Mesothelial cell of epicardium (in vitro differentiated cells): Measurements from ENCODE around the gene TDRKH. TPM values are rescaled to one million over a fixed set of nuclear protein-coding genes. Genes with fewer than 3 reads are reported as not detected.
A peak's percentile ranks its signal among the peaks of the same experiment; 100 is the strongest.

Experiments
- DNase-seq, 2 experiments: peaks; one replicate each; pipeline ENCODE4 v3.0.0; 2021; ENCODE audit warnings: low spot score in 2 of 2; ENCODE audit not compliant: unreplicated experiment in 2 of 2
- H3K27ac Mint-ChIP-seq: 2 replicates; pipeline ENCODE4 v1.8.0; 2021; ENCODE audit warnings: mixed read lengths
- H3K27me3 Mint-ChIP-seq: 2 replicates; pipeline ENCODE4 v1.8.0; 2021; ENCODE audit warnings: low read depth, mixed read lengths
- H3K36me3 Mint-ChIP-seq: 2 replicates; pipeline ENCODE4 v1.8.0; 2021; ENCODE audit warnings: mixed read lengths
- H3K4me1 Mint-ChIP-seq: 2 replicates; pipeline ENCODE4 v1.8.0; 2021; ENCODE audit warnings: mixed read lengths
- H3K4me3 Mint-ChIP-seq: 2 replicates; pipeline ENCODE4 v1.8.0; 2021; ENCODE audit warnings: mild to moderate bottlenecking, moderate library complexity, mixed read lengths
- H3K9me3 Mint-ChIP-seq: 2 replicates; pipeline ENCODE4 v1.8.0; 2021; ENCODE audit warnings: mixed read lengths
- CTCF ChIP-seq: fragments of 200-600 bp; sonication (generic); IDR thresholded peaks from one replicate; pipeline ENCODE4 v1.5.0; 2021; ENCODE audit warnings: antibody characterized with exemption; ENCODE audit not compliant: unreplicated experiment
- total RNA-seq: library from RNA; stranded (reverse); gene quantifications from 3 replicates; pipeline ENCODE4 v1.2.1, GENCODE V29; 2021

TDRKH gene
- total RNA-seq, 1 donor from 2014 or later, result 9.9 TPM

GRCh38 chr1:151828921-151829320 lies 38.6 kb upstream of the TDRKH start:
- Mint-ChIP-seq H3K36me3 (no peaks in the 10 kb centered on the region), H3K4me1 (peaks cover 10% of the 10 kb centered on the region), H3K9me3 (no peaks in the 10 kb centered on the region), H3K27ac (peak overlapping the region; percentile 70), H3K4me3 (no peak overlapping the region), H3K27me3 (peaks cover 3% of the 10 kb centered on the region)
- TF ChIP-seq CTCF, result no peak
- peak; percentile 51 to 55 for DNase-seq

DNA sequence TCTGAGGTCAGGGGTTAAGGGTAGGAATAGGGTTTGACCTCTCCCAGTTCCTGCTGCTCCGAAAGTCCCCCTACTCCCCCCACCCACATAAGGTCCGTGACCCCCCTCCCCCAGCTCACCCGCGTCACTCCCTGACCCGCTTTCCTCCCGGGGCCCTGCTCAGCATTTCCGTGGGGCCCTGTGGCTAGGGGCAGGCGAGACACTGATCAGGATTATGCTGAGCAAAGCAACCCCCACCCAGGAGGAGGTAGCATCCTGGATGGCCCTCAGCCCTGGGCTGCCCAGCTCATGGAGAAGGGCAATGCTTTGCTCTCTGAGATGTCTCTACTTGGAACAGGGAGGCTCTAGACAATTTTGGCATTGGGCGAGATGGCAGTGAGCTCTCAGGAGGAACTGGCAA lies 37.6 kb upstream of the TDRKH start:
- Mint-ChIP-seq H3K27me3 (peaks cover 10% of the 10 kb centered on the region), H3K9me3 (no peaks in the 10 kb centered on the region), H3K4me3 (no peak overlapping the region), H3K4me1 (peaks cover 10% of the 10 kb centered on the region), H3K27ac (no peak overlapping the region), H3K36me3 (no peaks in the 10 kb centered on the region)
- no peak for TF ChIP-seq CTCF
- no peak for DNase-seq

- no peak for TF ChIP-seq CTCF
- Mint-ChIP-seq H3K27me3 (peaks cover 14% of the 10 kb centered on the region), H3K9me3 (no peaks in the 10 kb centered on the region), H3K36me3 (no peaks in the 10 kb centered on the region), H3K27ac (no peak overlapping the region), H3K4me1 (peaks cover 10% of the 10 kb centered on the region), H3K4me3 (no peak overlapping the region)
- DNase-seq, result no peak
Observed at GRCh38 chr1:151825751-151826660, 35.7 kb upstream of the TDRKH start.

DNA sequence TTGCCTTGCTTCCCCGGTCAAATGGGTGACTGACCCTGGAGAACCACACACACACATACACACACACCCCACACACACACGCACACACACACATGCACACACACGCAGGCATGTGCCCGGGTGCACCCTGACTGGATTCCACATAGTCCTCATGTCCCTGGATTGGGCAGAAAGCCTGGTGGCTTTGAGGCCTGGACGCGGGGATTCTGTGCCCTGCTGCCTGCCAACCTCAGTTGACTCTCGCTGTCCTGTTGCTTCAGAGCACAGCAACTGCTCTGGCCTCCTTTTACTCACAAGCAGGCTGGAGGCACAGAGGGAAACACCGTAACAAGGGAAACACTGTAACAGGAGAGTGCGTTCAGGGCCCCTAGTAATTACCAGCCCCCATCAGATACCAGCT lies 34.9 kb upstream of the TDRKH start:
- no peak for TF ChIP-seq CTCF
- Mint-ChIP-seq H3K9me3 (no peaks in the 10 kb centered on the region), H3K4me1 (peaks cover 10% of the 10 kb centered on the region), H3K27ac (no peak overlapping the region), H3K36me3 (no peaks in the 10 kb centered on the region), H3K27me3 (peaks cover 14% of the 10 kb centered on the region), H3K4me3 (no peak overlapping the region)
- DNase-seq, result no peak

- Mint-ChIP-seq H3K9me3 (no peaks in the 10 kb centered on the region), H3K4me1 (no peaks in the 10 kb centered on the region), H3K27me3 (peaks cover 17% of the 10 kb centered on the region), H3K27ac (no peak overlapping the region), H3K36me3 (no peaks in the 10 kb centered on the region), H3K4me3 (no peak overlapping the region)
- no peak for TF ChIP-seq CTCF
- DNase-seq, result no peak
Observed at GRCh38 chr1:151823175-151823574, 32.9 kb upstream of the TDRKH start.
